HFFc6 (cell line): ENCODE results near the gene CYB561D1. TPM values are rescaled to one million over a fixed set of nuclear protein-coding genes. Genes with fewer than 3 reads are reported as not detected.

Experiments
- DNase-seq: peaks from one replicate; pipeline ENCODE4 v3.0.0-alpha.2; 2018
- H3K27ac Mint-ChIP-seq: 2 replicates; pipeline ENCODE4 v1.8.0; 2020; ENCODE audit warnings: mild to moderate bottlenecking, mixed read lengths
- H3K27me3 Mint-ChIP-seq: 2 replicates; pipeline ENCODE4 v1.8.0; 2021; ENCODE audit warnings: mild to moderate bottlenecking, moderate library complexity, mixed read lengths; ENCODE audit not compliant: insufficient read depth
- H3K36me3 Mint-ChIP-seq: 2 replicates; pipeline ENCODE4 v1.8.0; 2021; ENCODE audit warnings: low read depth, mixed read lengths
- H3K4me1 Mint-ChIP-seq: 2 replicates; pipeline ENCODE4 v1.8.0; 2020; ENCODE audit warnings: low read depth, mixed read lengths
- H3K4me3 Mint-ChIP-seq: 2 replicates; pipeline ENCODE4 v1.8.0; 2020; ENCODE audit warnings: mild to moderate bottlenecking, moderate library complexity, mixed read lengths
- H3K9me3 Mint-ChIP-seq: 2 replicates; pipeline ENCODE4 v1.8.0; 2020; ENCODE audit warnings: mild to moderate bottlenecking, mixed read lengths
- total RNA-seq, 6 experiments: library from RNA; stranded (reverse); fragmentation: NEBNext Ultra II Directional; extraction: Animal tissue kit (Norgen Biotek cat#: 25700); gene quantifications; 2 replicates in 1 of 6; 3 replicates in 5 of 6; pipeline ENCODE4 v1.2.3, GENCODE V29; 2021
- TF ChIP-seq, protein P1 (sequence below): fragments of 200-600 bp; sonication (generic); IDR thresholded peaks from 2 replicates; pipeline ENCODE4 v1.5.0; 2021; ENCODE audit warnings: antibody characterized with exemption, mild to moderate bottlenecking

Gene CYB561D1
- total RNA-seq, 6 experiments from 2014 or later = 7.2 to 10.3 (median 8.1) TPM

DNA sequence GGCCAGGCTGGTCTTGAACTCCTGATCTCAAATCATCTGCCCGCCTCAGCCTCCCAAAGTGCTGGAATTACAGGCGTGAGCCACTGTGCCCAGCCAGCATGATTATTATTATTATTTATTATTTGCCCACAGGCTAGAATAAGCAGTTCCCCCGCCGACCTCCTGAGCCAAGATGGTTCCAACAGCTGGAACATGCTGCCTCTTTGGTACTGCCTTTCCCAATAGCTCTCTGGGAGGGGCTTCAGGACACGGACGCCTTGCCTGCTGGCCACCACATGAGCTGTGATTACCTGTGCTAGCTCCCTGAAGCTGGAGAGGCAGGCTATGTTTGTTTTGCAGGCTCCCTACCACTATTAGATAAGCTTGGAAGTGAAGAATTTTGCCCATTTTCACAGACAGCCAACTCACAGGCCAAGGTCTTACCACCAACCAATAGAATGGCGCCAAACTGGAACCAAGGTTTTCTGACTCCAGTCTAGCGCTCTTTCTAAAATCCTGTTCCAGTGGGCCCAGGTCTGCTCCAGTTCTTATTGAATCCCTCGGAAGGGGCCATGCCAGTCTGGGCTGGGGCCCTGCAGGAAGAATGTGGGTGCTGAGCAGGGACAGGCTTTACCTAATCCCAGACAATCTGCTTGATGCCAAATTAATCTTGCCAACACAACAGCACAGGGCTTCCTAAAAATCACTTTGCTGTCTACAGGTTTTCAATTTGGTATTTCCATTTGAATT, 43.7 kb downstream of the CYB561D1 start:
- Mint-ChIP-seq H3K36me3 (no peaks in the 10 kb centered on the region), H3K4me1 (peaks cover 14% of the 10 kb centered on the region), H3K27ac (no peak overlapping the region), H3K27me3 (peaks cover 13% of the 10 kb centered on the region), H3K9me3 (no peaks in the 10 kb centered on the region), H3K4me3 (no peak overlapping the region)
- TF ChIP-seq, protein P1, sequence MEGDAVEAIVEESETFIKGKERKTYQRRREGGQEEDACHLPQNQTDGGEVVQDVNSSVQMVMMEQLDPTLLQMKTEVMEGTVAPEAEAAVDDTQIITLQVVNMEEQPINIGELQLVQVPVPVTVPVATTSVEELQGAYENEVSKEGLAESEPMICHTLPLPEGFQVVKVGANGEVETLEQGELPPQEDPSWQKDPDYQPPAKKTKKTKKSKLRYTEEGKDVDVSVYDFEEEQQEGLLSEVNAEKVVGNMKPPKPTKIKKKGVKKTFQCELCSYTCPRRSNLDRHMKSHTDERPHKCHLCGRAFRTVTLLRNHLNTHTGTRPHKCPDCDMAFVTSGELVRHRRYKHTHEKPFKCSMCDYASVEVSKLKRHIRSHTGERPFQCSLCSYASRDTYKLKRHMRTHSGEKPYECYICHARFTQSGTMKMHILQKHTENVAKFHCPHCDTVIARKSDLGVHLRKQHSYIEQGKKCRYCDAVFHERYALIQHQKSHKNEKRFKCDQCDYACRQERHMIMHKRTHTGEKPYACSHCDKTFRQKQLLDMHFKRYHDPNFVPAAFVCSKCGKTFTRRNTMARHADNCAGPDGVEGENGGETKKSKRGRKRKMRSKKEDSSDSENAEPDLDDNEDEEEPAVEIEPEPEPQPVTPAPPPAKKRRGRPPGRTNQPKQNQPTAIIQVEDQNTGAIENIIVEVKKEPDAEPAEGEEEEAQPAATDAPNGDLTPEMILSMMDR = no peak
- no peak for DNase-seq

DNA sequence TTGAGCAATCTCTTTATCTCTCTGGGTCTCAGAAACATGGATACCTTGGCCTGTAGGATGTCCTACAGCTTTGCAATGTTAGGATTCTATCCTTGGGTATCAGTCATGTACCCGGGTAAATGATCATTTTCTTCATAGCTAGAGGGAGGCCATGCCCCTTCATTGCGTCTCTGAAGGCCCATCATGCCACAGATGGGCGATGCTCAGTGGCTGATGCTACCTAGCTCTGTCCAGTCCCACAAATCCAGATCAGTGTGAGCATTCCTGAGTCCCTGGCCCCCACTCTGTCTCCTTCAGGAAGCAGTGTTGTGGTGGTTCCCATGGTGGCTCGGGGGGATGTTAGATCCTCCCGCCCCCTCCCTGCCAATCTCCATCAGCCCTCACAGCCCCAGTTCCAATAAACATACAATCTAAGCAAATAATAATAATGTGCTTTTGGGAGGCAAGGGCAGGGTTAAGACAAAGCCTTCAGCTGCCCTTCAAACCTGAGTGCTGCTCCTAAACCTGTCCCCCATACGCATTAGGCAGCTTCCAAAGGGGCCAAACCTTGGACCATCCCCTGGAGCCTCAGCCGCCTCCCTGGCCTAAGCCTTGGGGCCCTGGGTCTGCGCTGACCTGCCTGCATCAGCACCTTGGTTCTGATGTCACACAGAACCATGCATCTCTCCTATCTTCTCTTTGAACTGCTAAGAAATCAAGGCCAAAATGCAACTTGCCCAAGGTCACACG, 45.1 kb downstream of the CYB561D1 start:
- H3K27me3 Mint-ChIP-seq = peaks cover 13% of the 10 kb centered on the region
- H3K4me3 Mint-ChIP-seq = no peak overlapping the region
- H3K4me1 Mint-ChIP-seq = peaks cover 8% of the 10 kb centered on the region
- no peak for DNase-seq
- TF ChIP-seq, protein P1 = no peak
- no peaks in the 10 kb centered on the region for H3K36me3 Mint-ChIP-seq
- H3K27ac Mint-ChIP-seq = no peak overlapping the region
- no peaks in the 10 kb centered on the region for H3K9me3 Mint-ChIP-seq

DNA sequence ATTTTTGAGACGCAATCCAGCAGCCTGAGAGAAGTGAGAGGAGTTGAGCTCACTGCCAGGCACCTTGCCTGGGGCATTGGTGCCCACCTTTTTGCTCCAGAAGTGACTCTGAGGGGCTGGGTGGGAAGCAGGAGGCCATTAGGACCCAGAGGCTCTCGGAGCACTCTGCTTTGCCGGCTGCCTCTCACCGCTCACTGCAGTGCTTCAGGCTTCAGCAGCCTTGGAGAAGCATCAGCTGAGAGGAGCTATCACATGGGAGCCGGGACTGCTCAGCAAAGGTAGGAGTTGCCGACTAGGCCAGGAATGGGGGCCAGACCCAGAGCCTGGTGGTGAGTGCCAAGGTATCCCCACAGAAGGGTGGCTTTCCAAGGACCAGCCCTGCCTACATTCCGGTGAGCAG, 45.8 kb downstream of the CYB561D1 start, which contains the start of gene GPR61:
Gene GPR61, plus strand, starts transcription at position 197 of the 400 bp plus-strand sequence. CDS start 3,151 bp downstream, outside the sequence.
- Mint-ChIP-seq H3K36me3 (no peaks in the 10 kb centered on the region), H3K9me3 (no peaks in the 10 kb centered on the region), H3K27ac (no peak within 1 kb of the TSS), H3K4me3 (no peak within 1 kb of the TSS), H3K4me1 (peaks cover 8% of the 10 kb centered on the region), H3K27me3 (peaks cover 13% of the 10 kb centered on the region)
- TF ChIP-seq, protein P1 = no peak
- no peak for DNase-seq

DNA sequence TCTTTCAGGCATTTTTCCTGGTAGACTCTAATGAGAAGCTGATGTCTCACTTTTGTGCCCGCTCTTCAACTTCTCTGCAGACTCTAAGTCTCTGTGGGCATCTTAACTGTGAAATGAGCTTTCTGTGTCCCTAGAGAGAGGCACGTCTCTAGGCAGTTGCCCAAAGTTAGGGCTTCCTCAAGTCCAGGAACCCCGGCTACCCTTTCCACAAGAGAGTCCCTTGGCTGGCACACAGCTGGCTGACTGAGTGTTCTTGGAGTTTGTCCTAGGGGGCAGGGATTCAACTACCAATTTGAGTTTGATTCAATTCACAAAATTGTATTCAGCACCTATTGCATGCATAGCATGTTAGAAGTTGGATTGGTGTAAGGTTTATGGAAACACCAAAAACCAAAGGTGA, 47.2 kb downstream of the CYB561D1 start:
- H3K4me3 Mint-ChIP-seq = no peak overlapping the region
- no peak for DNase-seq
- peaks cover 8% of the 10 kb centered on the region for H3K4me1 Mint-ChIP-seq
- no peaks in the 10 kb centered on the region for H3K9me3 Mint-ChIP-seq
- TF ChIP-seq, protein P1 = no peak
- H3K27ac Mint-ChIP-seq = no peak overlapping the region
- H3K36me3 Mint-ChIP-seq = no peaks in the 10 kb centered on the region
- H3K27me3 Mint-ChIP-seq = peaks cover 13% of the 10 kb centered on the region

DNA sequence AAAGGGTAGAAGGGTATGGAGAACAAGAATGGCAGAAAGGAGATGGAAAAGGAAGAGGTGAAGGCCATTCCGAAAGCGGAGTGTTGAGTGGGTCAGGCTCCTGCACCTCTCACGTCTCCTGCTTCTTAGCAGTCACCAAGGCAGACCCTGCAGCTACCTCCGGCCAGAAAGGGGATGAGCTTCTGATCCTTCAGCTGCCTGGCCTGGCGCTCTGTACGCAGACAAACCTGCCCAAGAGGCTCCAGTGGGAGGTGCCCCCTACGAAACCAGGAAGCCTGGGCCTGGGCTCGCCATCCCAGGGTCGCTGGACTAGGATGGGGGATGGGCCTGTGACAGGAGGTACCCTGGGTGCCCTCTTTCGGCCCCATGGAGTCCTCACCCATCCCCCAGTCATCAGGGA, 48.8 kb downstream of the CYB561D1 start:
- Mint-ChIP-seq H3K27ac (no peak overlapping the region), H3K36me3 (no peaks in the 10 kb centered on the region), H3K27me3 (peaks cover 13% of the 10 kb centered on the region; the same call in 1 of the 2 replicates), H3K4me1 (peaks cover 23% of the 10 kb centered on the region), H3K4me3 (no peak overlapping the region), H3K9me3 (no peaks in the 10 kb centered on the region)
- DNase-seq = no peak
- TF ChIP-seq, protein P1 = no peak
